ENCODE results near the gene KCNK15.
"Not testable (repeated sequence)": the region's sequence is repeated elsewhere in the genome, so short reads cannot be mapped to it uniquely, and the experiment has no call there.

The KCNK15 gene

DNA sequence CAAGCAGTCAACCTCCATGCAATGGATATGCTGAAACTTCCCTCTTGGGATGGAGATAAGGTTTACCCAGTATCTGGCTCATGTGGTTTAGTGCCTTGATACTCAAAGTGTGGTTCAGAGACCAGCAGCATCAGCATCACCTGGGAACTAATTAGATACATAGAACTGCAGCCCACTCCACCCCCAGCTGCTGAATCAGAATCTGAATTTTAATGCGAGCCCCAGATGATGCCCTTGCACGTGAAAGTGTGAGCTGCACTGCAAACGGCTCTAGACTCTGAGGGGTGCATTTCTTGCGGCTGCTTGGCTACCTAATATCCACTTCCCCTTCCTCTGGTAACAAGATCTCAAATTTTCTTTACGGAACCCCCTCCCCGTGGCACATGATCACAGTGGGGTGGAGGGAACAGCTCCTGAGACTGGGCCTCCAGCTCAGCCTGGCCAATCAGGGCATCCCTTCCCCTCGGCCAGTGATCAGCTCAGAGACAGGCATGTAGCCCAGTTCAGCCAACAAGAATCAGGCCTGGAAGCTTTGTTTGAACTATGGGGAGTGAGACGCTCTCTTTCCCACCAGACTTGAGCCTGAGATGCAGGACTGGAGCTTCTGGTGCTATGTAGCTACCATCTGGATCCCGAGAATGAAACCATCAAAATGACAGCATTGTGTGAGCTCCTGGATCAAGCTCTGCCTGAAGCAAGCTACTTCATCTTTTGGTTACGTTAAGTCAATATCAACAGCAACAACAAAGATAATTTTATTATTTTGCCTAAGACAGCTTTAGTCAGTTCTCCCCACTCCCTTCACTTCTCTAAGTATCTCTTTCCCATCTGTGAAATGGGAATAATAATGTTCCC is 12.8 kb downstream of the KCNK15 start:
- no CpG with 5 or more reads among the region's 10 CpGs for WGBS (ENCODE audit: insufficient coverage, insufficient read length)
- Histone ChIP-seq H3K27ac (ENCODE audit: low read length) (no peak overlapping the region), H3K27me3 (ENCODE audit: control insufficient read depth, insufficient read depth, low read length) (no peaks in the 10 kb centered on the region), H3K4me3 (ENCODE audit: low read length) (no peak overlapping the region), H3K4me1 (ENCODE audit: control insufficient read depth, insufficient read depth, low read length) (no peaks in the 10 kb centered on the region; the same call in 1 of the 2 replicates), H3K9me3 (ENCODE audit: control insufficient read depth, insufficient read depth, low read length) (no peaks in the 10 kb centered on the region), H3K36me3 (ENCODE audit: control insufficient read depth, insufficient read depth, low read length) (peaks cover 3% of the 10 kb centered on the region; the same call in 1 of the 2 replicates)
- DNase-seq (ENCODE audit: low read depth, low spot score), result no peak

- no peak overlapping the region for H3K27ac ChIP-seq (ENCODE audit: low read length)
- H3K27me3 ChIP-seq (ENCODE audit: control insufficient read depth, insufficient read depth, low read length), result no peaks in the 10 kb centered on the region
- no peaks in the 10 kb centered on the region for H3K9me3 ChIP-seq (ENCODE audit: control insufficient read depth, insufficient read depth, low read length)
- H3K4me1 ChIP-seq (ENCODE audit: control insufficient read depth, insufficient read depth, low read length), result no peaks in the 10 kb centered on the region; the same call in 1 of the 2 replicates
- H3K4me3 ChIP-seq (ENCODE audit: low read length), result no peak overlapping the region
- no CpG with 5 or more reads among the region's 1 CpG for WGBS (ENCODE audit: insufficient coverage, insufficient read length)
- H3K36me3 ChIP-seq (ENCODE audit: control insufficient read depth, insufficient read depth, low read length), result peaks cover 3% of the 10 kb centered on the region; the same call in 1 of the 2 replicates
- no peak for DNase-seq (ENCODE audit: low read depth, low spot score)
Observed at GRCh38 chr20:44759595-44759994, 13.9 kb downstream of the KCNK15 start.

DNA sequence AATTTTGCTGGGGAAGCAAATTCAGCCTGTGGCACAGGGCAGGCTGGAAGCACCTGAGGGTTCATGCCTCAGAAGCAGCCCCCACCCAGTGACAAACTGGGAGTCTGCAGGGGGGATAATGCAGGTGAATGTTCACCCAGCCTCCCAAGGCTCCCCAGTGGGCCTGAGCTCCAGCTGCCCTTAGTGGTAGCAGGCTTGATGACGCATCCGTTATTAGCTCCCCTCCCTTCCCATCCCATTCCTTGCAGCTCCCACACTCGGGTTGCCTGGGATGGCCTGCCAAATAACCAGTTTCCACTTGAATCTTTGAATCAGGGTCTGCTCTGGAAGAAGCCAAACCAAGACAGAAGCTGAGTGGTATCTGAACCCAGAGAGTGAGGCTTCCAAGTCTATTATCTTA is 15.8 kb downstream of the KCNK15 start:
- no peak for DNase-seq (ENCODE audit: low read depth, low spot score)

DNA sequence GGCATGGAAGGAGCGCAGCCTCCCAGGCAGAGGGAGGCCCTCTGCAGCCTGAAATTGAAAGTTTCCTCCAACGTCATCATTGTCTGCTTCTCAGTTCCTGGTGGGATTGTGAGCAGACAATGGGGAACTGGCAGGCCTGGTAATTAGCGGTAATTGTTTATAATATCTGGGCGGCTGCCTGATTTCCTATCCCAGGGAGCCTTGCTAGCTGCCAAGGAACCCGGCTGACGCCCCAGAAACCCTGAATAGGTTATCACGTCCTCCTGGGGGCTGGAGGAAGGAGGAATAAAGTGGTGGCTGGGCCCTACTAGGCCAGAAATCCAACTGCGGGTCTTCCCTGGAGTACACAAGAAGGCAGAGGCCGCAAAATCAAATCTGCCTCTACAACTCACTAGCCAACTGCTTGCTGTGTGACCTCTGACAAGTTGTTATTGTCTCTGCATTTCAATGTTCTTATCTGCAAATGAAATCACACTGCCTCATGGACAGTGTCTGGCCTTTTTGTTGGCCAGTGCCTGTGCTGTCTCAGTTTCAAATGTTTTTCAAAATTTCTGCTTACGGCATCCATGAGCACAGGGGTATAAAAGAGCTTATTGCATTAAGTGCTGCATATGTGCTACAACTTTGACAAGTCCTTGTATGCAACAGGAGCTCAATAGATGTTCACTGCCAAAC is 16.9 kb downstream of the KCNK15 start:
- H3K27ac ChIP-seq (ENCODE audit: low read length), result no peak overlapping the region
- no peak overlapping the region for H3K4me3 ChIP-seq (ENCODE audit: low read length)
- no peaks in the 10 kb centered on the region; the same call in 1 of the 2 replicates for H3K4me1 ChIP-seq (ENCODE audit: control insufficient read depth, insufficient read depth, low read length)
- DNase-seq (ENCODE audit: low read depth, low spot score), result no peak
- no peaks in the 10 kb centered on the region for H3K27me3 ChIP-seq (ENCODE audit: control insufficient read depth, insufficient read depth, low read length)
- no peaks in the 10 kb centered on the region for H3K36me3 ChIP-seq (ENCODE audit: control insufficient read depth, insufficient read depth, low read length)
- no peaks in the 10 kb centered on the region for H3K9me3 ChIP-seq (ENCODE audit: control insufficient read depth, insufficient read depth, low read length)
- no CpG with 5 or more reads among the region's 10 CpGs for WGBS (ENCODE audit: insufficient coverage, insufficient read length)

More for the DNA sequence above, 15.8 kb downstream of the KCNK15 start:
- H3K36me3 ChIP-seq (ENCODE audit: control insufficient read depth, insufficient read depth, low read length), result no peaks in the 10 kb centered on the region
- no peaks in the 10 kb centered on the region for H3K27me3 ChIP-seq (ENCODE audit: control insufficient read depth, insufficient read depth, low read length)
- no peak overlapping the region for H3K4me3 ChIP-seq (ENCODE audit: low read length)
- H3K9me3 ChIP-seq (ENCODE audit: control insufficient read depth, insufficient read depth, low read length), result no peaks in the 10 kb centered on the region
- H3K4me1 ChIP-seq (ENCODE audit: control insufficient read depth, insufficient read depth, low read length), result no peaks in the 10 kb centered on the region; the same call in 1 of the 2 replicates
- WGBS (ENCODE audit: insufficient coverage, insufficient read length), result no CpG with 5 or more reads among the region's 3 CpGs
- H3K27ac ChIP-seq (ENCODE audit: low read length), result no peak overlapping the region

DNA sequence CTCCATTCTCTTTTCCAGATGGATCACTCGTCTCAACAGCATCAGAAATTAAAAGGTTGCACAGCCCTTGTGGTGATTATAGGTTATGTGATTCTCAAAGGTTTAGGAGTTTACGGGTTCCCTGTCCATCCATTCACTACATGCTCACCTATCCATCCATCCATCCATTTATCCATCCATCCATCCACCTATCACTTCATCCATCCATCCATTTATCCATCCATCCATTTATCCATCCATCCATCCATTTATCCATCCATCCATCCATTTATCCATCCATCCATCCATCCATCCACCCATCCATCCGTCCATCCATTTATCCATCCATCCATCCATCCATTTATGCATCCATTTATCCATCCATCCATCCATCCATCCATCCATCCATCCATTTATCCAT is 18.1 kb downstream of the KCNK15 start:
- H3K27me3 ChIP-seq (ENCODE audit: control insufficient read depth, insufficient read depth, low read length); H3K27ac ChIP-seq (ENCODE audit: low read length); H3K9me3 ChIP-seq (ENCODE audit: control insufficient read depth, insufficient read depth, low read length); H3K4me3 ChIP-seq (ENCODE audit: low read length); H3K4me1 ChIP-seq (ENCODE audit: control insufficient read depth, insufficient read depth, low read length); H3K36me3 ChIP-seq (ENCODE audit: control insufficient read depth, insufficient read depth, low read length); DNase-seq (ENCODE audit: low read depth, low spot score): not testable (repeated sequence)
- no CpG with 5 or more reads among the region's 3 CpGs for WGBS (ENCODE audit: insufficient coverage, insufficient read length)

DNA sequence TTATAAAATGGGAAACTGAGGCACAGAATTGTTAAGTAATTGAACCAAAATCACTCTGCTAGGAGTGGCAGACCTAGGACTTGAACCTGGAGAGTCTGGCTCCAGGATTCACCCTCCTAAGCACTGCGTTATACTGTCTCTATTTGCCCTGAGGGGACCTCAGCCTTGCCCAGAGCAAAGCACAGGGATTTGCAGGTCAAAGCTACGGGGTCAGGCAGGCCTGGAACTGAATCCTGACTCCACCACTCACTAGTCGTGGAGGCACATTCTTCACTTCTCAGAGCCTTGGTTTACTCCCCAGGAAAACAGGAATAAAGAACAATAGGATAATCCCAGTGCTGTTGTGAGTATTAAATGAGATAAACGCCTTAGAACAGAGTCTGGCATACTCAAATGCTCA is 19.4 kb downstream of the KCNK15 start:
- no peak for DNase-seq (ENCODE audit: low read depth, low spot score)
- no peaks in the 10 kb centered on the region for H3K27me3 ChIP-seq (ENCODE audit: control insufficient read depth, insufficient read depth, low read length)
- no peaks in the 10 kb centered on the region for H3K9me3 ChIP-seq (ENCODE audit: control insufficient read depth, insufficient read depth, low read length)
- H3K4me1 ChIP-seq (ENCODE audit: control insufficient read depth, insufficient read depth, low read length), result no peaks in the 10 kb centered on the region; the same call in 1 of the 2 replicates
- no peak overlapping the region for H3K4me3 ChIP-seq (ENCODE audit: low read length)
- H3K27ac ChIP-seq (ENCODE audit: low read length), result no peak overlapping the region
- H3K36me3 ChIP-seq (ENCODE audit: control insufficient read depth, insufficient read depth, low read length), result no peaks in the 10 kb centered on the region
- WGBS (ENCODE audit: insufficient coverage, insufficient read length), result no CpG with 5 or more reads among the region's 4 CpGs

DNA sequence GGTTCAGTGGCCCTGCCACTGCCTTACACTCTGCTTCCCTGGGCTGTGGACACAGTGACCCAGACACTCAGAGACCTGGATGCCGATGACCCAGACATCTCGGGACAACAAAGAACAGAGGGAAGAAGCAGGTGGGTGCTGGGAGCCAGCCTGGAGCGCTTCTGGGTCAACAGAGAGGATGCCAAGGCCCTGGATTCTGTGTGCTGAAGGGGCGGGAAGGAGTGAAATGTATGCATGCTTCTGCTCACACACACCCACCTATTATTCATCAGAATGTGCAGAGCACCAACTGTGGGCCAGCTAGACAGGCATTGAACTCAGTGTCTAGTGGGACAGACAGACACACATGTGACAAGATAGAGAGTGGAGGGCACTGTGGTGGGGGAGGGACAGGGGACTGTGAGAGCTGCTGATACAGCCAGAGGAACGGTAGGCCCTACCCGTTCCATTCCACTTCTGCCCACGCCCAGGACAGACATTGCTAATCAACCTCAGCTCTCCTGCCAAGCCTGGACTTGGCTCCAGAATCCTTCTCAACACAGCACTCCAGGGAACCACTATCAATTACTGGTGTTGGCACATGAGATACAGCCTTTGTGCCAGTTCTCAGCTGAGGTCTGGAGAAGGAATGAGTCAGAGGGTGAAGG is 20.2 kb downstream of the KCNK15 start:
- no peaks in the 10 kb centered on the region for H3K9me3 ChIP-seq (ENCODE audit: control insufficient read depth, insufficient read depth, low read length)
- no peaks in the 10 kb centered on the region for H3K36me3 ChIP-seq (ENCODE audit: control insufficient read depth, insufficient read depth, low read length)
- no peak overlapping the region for H3K27ac ChIP-seq (ENCODE audit: low read length)
- no peaks in the 10 kb centered on the region for H3K27me3 ChIP-seq (ENCODE audit: control insufficient read depth, insufficient read depth, low read length)
- no peaks in the 10 kb centered on the region; the same call in 1 of the 2 replicates for H3K4me1 ChIP-seq (ENCODE audit: control insufficient read depth, insufficient read depth, low read length)
- WGBS (ENCODE audit: insufficient coverage, insufficient read length), result no CpG with 5 or more reads among the region's 7 CpGs
- no peak for DNase-seq (ENCODE audit: low read depth, low spot score)
- H3K4me3 ChIP-seq (ENCODE audit: low read length), result no peak overlapping the region

DNA sequence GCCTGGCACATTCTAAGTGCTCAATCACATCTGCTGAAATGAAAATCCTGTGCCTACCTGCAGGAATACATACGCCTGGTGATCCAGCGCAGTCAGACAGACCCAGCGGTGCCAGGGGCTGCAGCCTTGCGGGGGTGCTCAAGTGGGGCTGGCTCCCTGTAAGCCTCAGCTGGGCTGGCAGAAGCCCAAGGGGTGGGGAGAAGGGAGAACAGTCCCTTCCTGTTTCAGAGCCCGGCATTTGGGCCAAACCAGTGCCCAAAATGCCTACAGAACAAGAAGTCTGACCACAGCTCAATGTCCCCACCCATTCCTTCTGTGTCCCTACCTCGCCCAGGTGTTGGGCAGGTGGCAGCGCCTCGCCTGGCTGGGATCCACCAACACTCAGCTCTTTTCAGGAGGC is 22.6 kb downstream of the KCNK15 start:
- WGBS (ENCODE audit: insufficient coverage, insufficient read length), result no CpG with 5 or more reads among the region's 8 CpGs
- no peak overlapping the region for H3K27ac ChIP-seq (ENCODE audit: low read length)
- no peaks in the 10 kb centered on the region; the same call in 1 of the 2 replicates for H3K4me1 ChIP-seq (ENCODE audit: control insufficient read depth, insufficient read depth, low read length)
- no peak for DNase-seq (ENCODE audit: low read depth, low spot score)
- H3K36me3 ChIP-seq (ENCODE audit: control insufficient read depth, insufficient read depth, low read length), result no peaks in the 10 kb centered on the region
- H3K27me3 ChIP-seq (ENCODE audit: control insufficient read depth, insufficient read depth, low read length), result no peaks in the 10 kb centered on the region
- H3K4me3 ChIP-seq (ENCODE audit: low read length), result no peak overlapping the region
- no peaks in the 10 kb centered on the region for H3K9me3 ChIP-seq (ENCODE audit: control insufficient read depth, insufficient read depth, low read length)

- Histone ChIP-seq H3K4me1 (ENCODE audit: control insufficient read depth, insufficient read depth, low read length) (no peaks in the 10 kb centered on the region; the same call in 1 of the 2 replicates), H3K9me3 (ENCODE audit: control insufficient read depth, insufficient read depth, low read length) (no peaks in the 10 kb centered on the region), H3K4me3 (ENCODE audit: low read length) (no peak overlapping the region), H3K27ac (ENCODE audit: low read length) (no peak overlapping the region), H3K27me3 (ENCODE audit: control insufficient read depth, insufficient read depth, low read length) (no peaks in the 10 kb centered on the region), H3K36me3 (ENCODE audit: control insufficient read depth, insufficient read depth, low read length) (no peaks in the 10 kb centered on the region)
- DNase-seq (ENCODE audit: low read depth, low spot score), result no peak
- no CpG with 5 or more reads among the region's 5 CpGs for WGBS (ENCODE audit: insufficient coverage, insufficient read length)
Observed at GRCh38 chr20:44768854-44769480, 23.3 kb downstream of the KCNK15 start.

DNA sequence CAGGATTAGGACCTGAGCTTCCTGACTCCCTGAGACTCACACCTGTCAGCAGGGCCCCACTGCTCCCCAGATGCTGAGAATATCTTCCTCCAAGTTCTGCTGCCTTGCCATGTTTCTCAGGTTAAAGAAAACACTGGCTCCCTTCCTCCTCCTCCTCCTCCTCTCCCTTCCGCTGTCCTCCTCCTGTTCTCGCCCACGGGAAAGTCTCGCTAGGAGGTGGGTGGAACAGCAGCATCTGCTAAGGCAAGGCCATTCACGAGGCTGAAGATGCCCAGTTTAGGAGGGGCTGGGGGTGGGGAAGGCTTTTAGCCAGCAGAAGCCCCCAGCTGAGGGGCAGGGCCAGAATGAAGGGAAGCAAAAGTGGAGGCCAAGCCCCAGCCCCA is 23.8 kb downstream of the KCNK15 start:
- H3K27ac ChIP-seq (ENCODE audit: low read length), result no peak overlapping the region
- H3K27me3 ChIP-seq (ENCODE audit: control insufficient read depth, insufficient read depth, low read length), result no peaks in the 10 kb centered on the region
- H3K4me3 ChIP-seq (ENCODE audit: low read length), result no peak overlapping the region
- WGBS (ENCODE audit: insufficient coverage, insufficient read length), result no CpG with 5 or more reads among the region's 5 CpGs
- no peaks in the 10 kb centered on the region; the same call in 1 of the 2 replicates for H3K4me1 ChIP-seq (ENCODE audit: control insufficient read depth, insufficient read depth, low read length)
- no peak for DNase-seq (ENCODE audit: low read depth, low spot score)
- H3K9me3 ChIP-seq (ENCODE audit: control insufficient read depth, insufficient read depth, low read length), result no peaks in the 10 kb centered on the region
- H3K36me3 ChIP-seq (ENCODE audit: control insufficient read depth, insufficient read depth, low read length), result no peaks in the 10 kb centered on the region

Data from iPS DF 6.9 (cell line).